H1 (cell line): ENCODE data around the gene MPC1. TPM values are rescaled to one million over a fixed set of nuclear protein-coding genes. Genes with fewer than 3 reads are reported as not detected.

ENCODE experiments used
- CTCF ChIA-PET: fragments of 300-600 bp; sonication (Branson Sonifier 250); formaldehyde crosslinking; loops from one replicate; lab custom pipeline; 2021; ENCODE audit not compliant: partially characterized antibody; lab: Charles Lee
- POLR2A ChIA-PET: fragments of 300-600 bp; sonication (Branson Sonifier 250); formaldehyde crosslinking; loops from one replicate; lab custom pipeline; 2021; ENCODE audit warnings: inconsistent platforms; ENCODE audit not compliant: partially characterized antibody; lab: Charles Lee
- DNase-seq, 2 experiments: peaks; one replicate each; pipeline versions ENCODE4 v3.0.0 to v3.0.0-alpha.2; 2010 to 2022; ENCODE audit warnings: low spot score in 2 of 2, low read depth in 1 of 2, mixed read lengths in 1 of 2
- FAIRE-seq: peaks from 2 replicates; lab custom pipeline; 2011; peaks lifted over from hg19 to GRCh38; lab: Jason Lieb, UNC
- H2AFZ ChIP-seq: 2 replicates; pipeline ENCODE4 v1.8.1; 2012; ENCODE audit warnings: low read length, inconsistent platforms
- H2AK5ac ChIP-seq: 2 replicates; pipeline ENCODE4 v1.6.1; 2013; ENCODE audit warnings: low read depth, low read length
- H2BK120ac ChIP-seq: replicated peaks from 2 replicates; pipeline ENCODE3; 2013; ENCODE audit warnings: low read depth, low read length, inconsistent platforms
- H2BK12ac ChIP-seq: 2 replicates; pipeline ENCODE4 v1.6.1; 2013; ENCODE audit warnings: low read depth, low read length
- H2BK15ac ChIP-seq: 2 replicates; pipeline ENCODE4 v1.6.1; 2013; ENCODE audit warnings: low read length
- H2BK20ac ChIP-seq: 2 replicates; pipeline ENCODE4 v1.6.1; 2013; ENCODE audit warnings: low read length
- H2BK5ac ChIP-seq: 2 replicates; pipeline ENCODE4 v1.6.1; 2013; ENCODE audit warnings: low read depth, low read length
- H3K14ac ChIP-seq: 2 replicates; pipeline ENCODE4 v1.6.1; 2013; ENCODE audit warnings: inconsistent platforms; ENCODE audit not compliant: insufficient read length
- H3K18ac ChIP-seq: 2 replicates; pipeline ENCODE4 v1.6.1; 2013; ENCODE audit warnings: low read length; ENCODE audit errors: extremely low read depth
- H3K23ac ChIP-seq: 2 replicates; pipeline ENCODE4 v1.6.1; 2013; ENCODE audit warnings: inconsistent platforms; ENCODE audit not compliant: insufficient read length
- H3K23me2 ChIP-seq: 2 replicates; pipeline ENCODE4 v1.6.1; 2013; ENCODE audit warnings: low read depth, low read length
- H3K27ac ChIP-seq: 2 replicates; pipeline ENCODE4 v1.6.1; 2011; ENCODE audit warnings: low read depth, low read length, inconsistent platforms
- H3K27me3 ChIP-seq, 4 experiments: replicated peaks in 1 of 4; 1 replicate in 1 of 4; 2 replicates in 3 of 4; pipeline versions ENCODE4 v1.6.1 to v1.8.1; 2011 to 2013; ENCODE audit warnings: low read length in 3 of 4, mild to moderate bottlenecking in 3 of 4, inconsistent platforms in 2 of 4, mixed read lengths in 2 of 4, moderate library complexity in 1 of 4; ENCODE audit not compliant: control insufficient read depth in 3 of 4, insufficient read depth in 3 of 4; ENCODE audit errors: extremely low read depth in 1 of 4
- H3K36me3 ChIP-seq, 4 experiments: 2 replicates each; pipeline versions ENCODE4 v1.6.1 to v1.8.1; 2011 to 2013; ENCODE audit warnings: mild to moderate bottlenecking in 4 of 4, low read length in 3 of 4, moderate library complexity in 2 of 4, control low read depth in 1 of 4, inconsistent platforms in 1 of 4; ENCODE audit not compliant: insufficient read depth in 4 of 4, control insufficient read depth in 2 of 4
- H3K4ac ChIP-seq: replicated peaks from 2 replicates; pipeline ENCODE3; 2013; ENCODE audit warnings: low read length, low read depth, mixed read lengths, inconsistent platforms; ENCODE audit not compliant: insufficient read length
- H3K4me1 ChIP-seq, 4 experiments: replicated peaks in 1 of 4; 1 replicate in 1 of 4; 2 replicates in 3 of 4; pipeline versions ENCODE4 v1.6.1 to v1.8.1; 2011 to 2013; ENCODE audit warnings: low read length in 3 of 4, inconsistent platforms in 2 of 4, mixed read lengths in 1 of 4; ENCODE audit not compliant: insufficient read depth in 4 of 4, control insufficient read depth in 3 of 4
- H3K4me2 ChIP-seq, 2 experiments: 2 replicates each; pipeline versions ENCODE4 v1.6.1 to v1.8.1; 2011 to 2013; ENCODE audit warnings: low read depth in 2 of 2, low read length in 2 of 2, control low read depth in 1 of 2, inconsistent platforms in 1 of 2, mild to moderate bottlenecking in 1 of 2; ENCODE audit not compliant: insufficient read depth in 1 of 2
- H3K4me3 ChIP-seq, 4 experiments: fragments of 200-600, 300-600 bp in 1 of 4; sonication (generic), shearing (Covaris generic), sonication (Bioruptor Twin) in 1 of 4; 2 replicates each; pipeline versions ENCODE4 v1.5.1 to v1.8.1; 2011 to 2016; ENCODE audit warnings: low read length in 4 of 4, low read depth in 3 of 4, control low read depth in 2 of 4, inconsistent platforms in 2 of 4, mild to moderate bottlenecking in 2 of 4, mixed read lengths in 1 of 4, moderate library complexity in 1 of 4; ENCODE audit not compliant: insufficient read depth in 2 of 4; ENCODE audit errors: extremely low read depth in 1 of 4
- H3K56ac ChIP-seq: replicated peaks from 2 replicates; pipeline ENCODE3; 2013; ENCODE audit warnings: low read depth, mild to moderate bottlenecking, mixed read lengths, low read length, inconsistent platforms; ENCODE audit not compliant: insufficient read length
- H3K79me1 ChIP-seq: 2 replicates; pipeline ENCODE4 v1.6.1; 2013; ENCODE audit warnings: low read depth, low read length, control low read depth
- H3K79me2 ChIP-seq, 2 experiments: 2 replicates each; pipeline versions ENCODE4 v1.6.1 to v1.8.1; 2012 to 2013; ENCODE audit warnings: low read length in 2 of 2, mild to moderate bottlenecking in 2 of 2, inconsistent platforms in 1 of 2; ENCODE audit not compliant: insufficient read depth in 2 of 2, control insufficient read depth in 1 of 2
- H3K9ac ChIP-seq, 4 experiments: replicated peaks in 1 of 4; 1 replicate in 1 of 4; 2 replicates in 3 of 4; pipeline versions ENCODE4 v1.6.1 to v1.8.1; 2011 to 2013; ENCODE audit warnings: low read depth in 3 of 4, low read length in 3 of 4, control low read depth in 2 of 4, mild to moderate bottlenecking in 2 of 4, moderate library complexity in 2 of 4, inconsistent platforms in 1 of 4; ENCODE audit errors: extremely low read depth in 1 of 4
- H3K9me3 ChIP-seq, 2 experiments: 2 replicates each; pipeline versions ENCODE4 v1.6.1 to v1.8.1; 2012 to 2013; ENCODE audit warnings: mild to moderate bottlenecking in 2 of 2, moderate library complexity in 2 of 2, control low read depth in 1 of 2, inconsistent platforms in 1 of 2, low read depth in 1 of 2, low read length in 1 of 2, mixed read lengths in 1 of 2; ENCODE audit not compliant: insufficient read depth in 2 of 2
- H4K20me1 ChIP-seq, 2 experiments: replicated peaks in 1 of 2; 2 replicates each; pipeline versions ENCODE3 to v1.8.1; 2011 to 2013; ENCODE audit warnings: inconsistent platforms in 2 of 2, low read length in 2 of 2, mild to moderate bottlenecking in 1 of 2; ENCODE audit not compliant: insufficient read depth in 2 of 2, control insufficient read depth in 1 of 2
- H4K5ac ChIP-seq: 2 replicates; pipeline ENCODE4 v1.6.1; 2013; ENCODE audit warnings: low read length, low read depth, mixed read lengths, inconsistent platforms; ENCODE audit not compliant: insufficient read length
- H4K8ac ChIP-seq: 2 replicates; pipeline ENCODE4 v1.8.0; 2013; ENCODE audit warnings: mild to moderate bottlenecking, moderate library complexity, low read length, inconsistent platforms; ENCODE audit not compliant: insufficient read depth; ENCODE audit errors: extremely low read depth
- H4K91ac ChIP-seq: replicated peaks from 2 replicates; pipeline ENCODE3; 2013; ENCODE audit warnings: low read length, mixed read lengths, inconsistent platforms; ENCODE audit not compliant: insufficient read length
- BRCA1 ChIP-seq: IDR thresholded peaks from 2 replicates; pipeline ENCODE4 v1.6.1; 2012; ENCODE audit warnings: low read depth, low read length, improper control_type of control experiment
- CBX5 ChIP-seq: fragments of 300-800, 300-1000 bp; sonication (generic); IDR thresholded peaks from 2 replicates; pipeline ENCODE4 v1.7.1; 2016; ENCODE audit warnings: antibody characterized with exemption, low read length, low read depth
- CBX8 ChIP-seq: fragments of 300-800, 300-1000 bp; sonication (generic); IDR thresholded peaks from 2 replicates; pipeline ENCODE4 v1.7.1; 2016; ENCODE audit warnings: low read depth, low read length, borderline replicate concordance
- CEBPB ChIP-seq: IDR thresholded peaks from 2 replicates; pipeline ENCODE4 v1.6.1; 2012; ENCODE audit warnings: low read depth, low read length
- JUN ChIP-seq: IDR thresholded peaks from 2 replicates; pipeline ENCODE4 v1.6.1; 2011; ENCODE audit warnings: low read depth, mild to moderate bottlenecking, improper control_type of control experiment, low read length
- MAFK ChIP-seq: IDR thresholded peaks from 2 replicates; pipeline ENCODE4 v1.6.1; 2012; ENCODE audit warnings: low read depth, mild to moderate bottlenecking, improper control_type of control experiment, low read length
- NRF1 ChIP-seq: IDR thresholded peaks from 2 replicates; pipeline ENCODE4 v1.6.1; 2011; ENCODE audit warnings: mild to moderate bottlenecking, low read depth, low read length, improper control_type of control experiment
- RAD21 ChIP-seq, 2 experiments: IDR thresholded peaks in 1 of 2; conservative IDR thresholded peaks in 1 of 2; 2 replicates each; pipeline ENCODE4 v1.6.1; 2011; ENCODE audit warnings: low read depth in 2 of 2, low read length in 2 of 2, improper control_type of control experiment in 1 of 2, inconsistent platforms in 1 of 2, mild to moderate bottlenecking in 1 of 2, moderate library complexity in 1 of 2
- TBP ChIP-seq: IDR thresholded peaks from 2 replicates; pipeline ENCODE4 v1.6.1; 2011; ENCODE audit warnings: low read depth, low read length, improper control_type of control experiment
- TEAD4 ChIP-seq: IDR thresholded peaks from 2 replicates; pipeline ENCODE4 v1.6.1; 2012; ENCODE audit warnings: low read depth, low read length, inconsistent platforms, mixed read lengths
- WGBS, 2 experiments: shearing (Covaris generic) in 1 of 2; methylation state at CpG; one replicate each; pipeline versions ENCODE4 v1.1.6 to v1.1.7; 2013 to 2015; ENCODE audit warnings: low lambda C conversion rate in 2 of 2, mixed read lengths in 2 of 2, inconsistent platforms in 1 of 2, low coverage in 1 of 2, missing lambda C conversion rate in 1 of 2; ENCODE audit not compliant: insufficient replicate concordance in 2 of 2, insufficient coverage in 1 of 2, insufficient read length in 1 of 2; ENCODE audit errors: extremely low coverage in 1 of 2, missing lambda C conversion rate in 1 of 2; 5-methylcytosine and 5-hydroxymethylcytosine counted together
- polyA plus RNA-seq, 7 experiments: library from polyadenylated mRNA; depleted of rRNA in 3 of 7; stranded (reverse) in 5 of 7; unstranded in 2 of 7; fragments of >200 nt in 5 of 7; fragments of 200-250 nt in 2 of 7; gene quantifications; 1 replicate in 5 of 7; 2 replicates in 1 of 7; 4 replicates in 1 of 7; pipeline versions ENCODE4 v1.2.1 to v1.2.3, GENCODE V29; 2011 to 2013; ENCODE audit warnings: missing spikeins in 2 of 7, mixed read lengths in 2 of 7
- total RNA-seq: library from RNA; stranded (reverse); fragmentation: NEBNext Ultra II Directional; extraction: Animal tissue kit (Norgen Biotek cat#: 25700); gene quantifications from 2 replicates; pipeline ENCODE4 v1.2.1, GENCODE V29; 2021
- TF ChIP-seq, protein P1 (sequence below): IDR thresholded peaks from 2 replicates; pipeline ENCODE4 v1.6.1; 2012; ENCODE audit warnings: inconsistent platforms

The MPC1 gene
- total and polyA plus RNA-seq, 2 of the 8 experiments (the other 6 are each of a cell fraction or from before 2014, with no cell fraction given), result 10.2 to 12.6 TPM

DNA sequence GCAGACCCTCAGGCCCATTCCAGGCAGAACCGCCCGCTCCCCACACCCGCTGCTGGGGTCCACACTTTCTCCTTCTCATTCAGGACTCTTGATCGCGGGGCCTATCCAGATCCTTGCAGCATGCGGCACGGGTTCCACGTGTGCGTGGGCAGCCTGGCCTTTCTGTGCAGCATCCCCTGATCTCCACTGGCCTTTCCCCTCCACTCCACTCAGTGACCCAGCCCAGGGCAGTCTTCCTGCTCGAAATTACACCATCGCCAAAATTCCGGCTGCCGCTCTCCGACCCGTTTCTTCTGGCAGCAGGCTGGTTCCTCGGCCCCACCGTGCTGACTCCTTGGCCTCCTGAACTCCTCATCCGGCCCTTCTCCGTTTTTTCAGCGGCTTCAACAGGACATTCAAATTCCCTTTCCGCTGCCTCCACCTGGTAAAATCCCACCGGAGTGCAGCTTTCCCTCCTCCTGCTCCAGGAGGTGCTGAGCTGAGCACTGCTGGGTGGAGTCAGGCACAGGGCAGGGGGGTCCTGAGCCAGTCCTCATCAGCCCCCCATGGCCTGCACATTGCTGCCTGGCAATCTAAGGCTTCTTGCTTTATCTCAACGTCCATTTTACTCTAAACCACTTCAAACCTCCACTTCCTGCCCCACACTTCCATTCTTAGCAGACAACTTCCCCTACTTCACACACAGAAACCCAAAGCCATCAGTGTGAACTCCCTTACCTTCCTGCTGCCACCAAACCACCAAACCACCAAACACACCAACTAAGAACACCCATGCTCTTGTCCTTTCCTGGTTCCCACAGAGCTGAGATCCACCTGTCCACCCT, 49.4 kb downstream of the MPC1 start:
- no peak for DNase-seq
- no peak overlapping the region for H2BK20ac ChIP-seq
- H2BK120ac ChIP-seq, result no peak overlapping the region
- H3K4me1 ChIP-seq, result peaks cover 0 to 6% (median 4%) of the 10 kb centered on the region in 4 experiments; a peak in 3 of 7 replicates
- no peak overlapping the region for H3K4me2 ChIP-seq
- H3K23me2 ChIP-seq, result no peaks in the 10 kb centered on the region
- no peak overlapping the region for H4K5ac ChIP-seq
- peak overlapping the region; percentile 75; the same call in 1 of the 2 replicates for H4K8ac ChIP-seq
- no peak overlapping the region for H3K14ac ChIP-seq
- no peak overlapping the region for H2AK5ac ChIP-seq
- no peak overlapping the region for H2BK12ac ChIP-seq
- H4K20me1 ChIP-seq, result peaks cover 20 to 22% of the 10 kb centered on the region in 2 experiments
- H2BK15ac ChIP-seq, result no peak overlapping the region
- no peak overlapping the region for H4K91ac ChIP-seq
- ChIA-PET POLR2A (interaction anchor here (0.7 to 2.9 kb wide), 9 partner anchors 8 to 74 kb away, joined by 3 to 10 read pairs (median 4); partner anchors contain the start of gene SFT2D1), CTCF (interaction anchor here (0.5 to 1.5 kb wide), 8 partner anchors 11 to 380 kb away, joined by 3 to 6 read pairs (median 4); no protein-coding TSS in a partner anchor)
- no peak overlapping the region for H3K4ac ChIP-seq
- H3K56ac ChIP-seq, result no peak overlapping the region
- H3K23ac ChIP-seq, result no peak overlapping the region
- no peak overlapping the region for H3K9ac ChIP-seq
- peaks cover 14 to 99% of the 10 kb centered on the region in 2 experiments for H3K79me2 ChIP-seq
- H3K79me1 ChIP-seq, result peaks cover 15% of the 10 kb centered on the region
- no peak overlapping the region for H3K18ac ChIP-seq
- no peak overlapping the region for H3K27ac ChIP-seq
- H3K4me3 ChIP-seq, result no peak overlapping the region
- peaks cover 3 to 21% (median 4%) of the 10 kb centered on the region in 4 experiments; a peak in 3 of 8 replicates for H3K36me3 ChIP-seq
- WGBS, 2 experiments, result 92% methylated on average over 23 of the region's 23 CpGs; no CpG with 5 or more reads in 1 of the 2 experiments
- peak overlapping the region; percentile 7; the same call in 1 of the 2 replicates for H2BK5ac ChIP-seq
- H3K9me3 ChIP-seq, result no peaks in the 10 kb centered on the region
- no peak overlapping the region for H2AFZ ChIP-seq
- no peaks in the 10 kb centered on the region for H3K27me3 ChIP-seq
- no peak for FAIRE-seq
- no peak for TF ChIP-seq TEAD4
- TF ChIP-seq, protein P1, sequence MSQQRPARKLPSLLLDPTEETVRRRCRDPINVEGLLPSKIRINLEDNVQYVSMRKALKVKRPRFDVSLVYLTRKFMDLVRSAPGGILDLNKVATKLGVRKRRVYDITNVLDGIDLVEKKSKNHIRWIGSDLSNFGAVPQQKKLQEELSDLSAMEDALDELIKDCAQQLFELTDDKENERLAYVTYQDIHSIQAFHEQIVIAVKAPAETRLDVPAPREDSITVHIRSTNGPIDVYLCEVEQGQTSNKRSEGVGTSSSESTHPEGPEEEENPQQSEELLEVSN, result no peak
- no peak for TF ChIP-seq BRCA1
- no peak for TF ChIP-seq CEBPB
- no peak for TF ChIP-seq NRF1
- no peak for TF ChIP-seq CBX5
- TF ChIP-seq TBP, result no peak
- TF ChIP-seq CBX8, result no peak
- TF ChIP-seq JUN, result no peak
- TF ChIP-seq RAD21 (IDR thresholded peaks at IDR 0.05 in 1 of 2, conservative IDR thresholded peaks at IDR 0.05 in 1 of 2; ENCODE audit: low read depth in 2 of 2, low read length in 2 of 2), result no peak
- TF ChIP-seq MAFK, result no peak
